Measurements from ENCODE around the gene TUBA4A. TPM values are rescaled to one million over a fixed set of nuclear protein-coding genes. Genes with fewer than 3 reads are reported as not detected.

The TUBA4A gene
- total and polyA plus RNA-seq, 2 experiments from 2014 or later, result 44.3 to 77.7 TPM

DNA sequence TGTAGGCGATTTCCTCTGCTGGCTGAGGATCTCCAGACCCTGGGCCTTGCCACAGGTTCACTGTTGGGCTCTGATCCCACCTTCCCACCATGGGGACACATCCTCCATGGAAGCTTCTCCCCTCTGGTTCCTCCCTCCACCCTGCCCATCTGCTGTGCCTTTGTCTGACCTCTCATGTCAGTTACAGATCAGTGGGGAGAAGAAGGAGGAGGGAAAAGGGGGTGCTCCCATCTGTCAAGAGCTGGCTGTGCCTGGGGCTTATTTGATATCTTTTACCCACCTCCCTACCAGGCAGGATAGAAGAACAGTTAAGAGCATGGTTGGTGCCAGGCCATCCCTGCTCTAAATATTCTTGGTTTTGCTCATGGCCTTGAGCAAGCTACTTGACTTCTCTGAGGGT, 13.2 kb upstream of the TUBA4A start (continued):
- no peak for TF ChIP-seq EZH2 (IDR thresholded peaks at IDR 0.05; ENCODE audit: low read depth, unreplicated experiment)
- no peak for TF ChIP-seq JUNB (IDR thresholded peaks at IDR 0.05; ENCODE audit: unreplicated experiment)
- no peak for TF ChIP-seq STAT1 (IDR thresholded peaks at IDR 0.05; ENCODE audit: unreplicated experiment)
- no peak for TF ChIP-seq POLR2AphosphoS5 (IDR thresholded peaks at IDR 0.05; ENCODE audit: low read depth)

DNA sequence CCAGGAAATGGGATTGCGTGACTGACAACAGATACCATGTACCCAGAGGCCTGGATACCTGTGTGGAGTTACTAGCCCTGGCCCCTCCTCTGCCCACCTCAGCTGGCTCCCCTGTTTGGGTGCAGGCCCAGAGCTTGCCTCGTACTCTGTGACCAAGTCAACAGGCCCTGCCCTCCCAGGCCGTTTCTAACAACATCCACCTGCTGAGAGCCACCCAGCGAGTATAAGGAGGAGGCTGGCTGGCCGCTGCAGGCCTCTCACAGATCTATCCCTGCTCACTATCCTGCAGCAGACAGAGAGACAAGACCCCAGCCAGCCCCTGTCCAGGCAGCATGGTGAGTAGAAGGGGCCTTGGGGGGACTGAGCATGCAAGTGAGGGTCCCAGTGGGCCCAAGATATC, 12.5 kb upstream of the TUBA4A start:
- H3K36me3 ChIP-seq (ENCODE audit: insufficient read depth), result no peaks in the 10 kb centered on the region
- no peaks in the 10 kb centered on the region for H3K4me1 ChIP-seq (ENCODE audit: insufficient read depth)
- H3K36me3 Mint-ChIP-seq (ENCODE audit: low read depth), result no peaks in the 10 kb centered on the region
- no peak for TF ChIP-seq EZH2phosphoT487 (IDR thresholded peaks at IDR 0.05; ENCODE audit: unreplicated experiment)
- no peak for TF ChIP-seq EZH2 (IDR thresholded peaks at IDR 0.05; ENCODE audit: low read depth, unreplicated experiment)
- TF ChIP-seq POLR2AphosphoS5 (IDR thresholded peaks at IDR 0.05; ENCODE audit: low read depth), result no peak
- no peak for TF ChIP-seq ZNF114 (CRISPR knock-in tag; IDR thresholded peaks at IDR 0.05)
- TF ChIP-seq, protein P1, sequence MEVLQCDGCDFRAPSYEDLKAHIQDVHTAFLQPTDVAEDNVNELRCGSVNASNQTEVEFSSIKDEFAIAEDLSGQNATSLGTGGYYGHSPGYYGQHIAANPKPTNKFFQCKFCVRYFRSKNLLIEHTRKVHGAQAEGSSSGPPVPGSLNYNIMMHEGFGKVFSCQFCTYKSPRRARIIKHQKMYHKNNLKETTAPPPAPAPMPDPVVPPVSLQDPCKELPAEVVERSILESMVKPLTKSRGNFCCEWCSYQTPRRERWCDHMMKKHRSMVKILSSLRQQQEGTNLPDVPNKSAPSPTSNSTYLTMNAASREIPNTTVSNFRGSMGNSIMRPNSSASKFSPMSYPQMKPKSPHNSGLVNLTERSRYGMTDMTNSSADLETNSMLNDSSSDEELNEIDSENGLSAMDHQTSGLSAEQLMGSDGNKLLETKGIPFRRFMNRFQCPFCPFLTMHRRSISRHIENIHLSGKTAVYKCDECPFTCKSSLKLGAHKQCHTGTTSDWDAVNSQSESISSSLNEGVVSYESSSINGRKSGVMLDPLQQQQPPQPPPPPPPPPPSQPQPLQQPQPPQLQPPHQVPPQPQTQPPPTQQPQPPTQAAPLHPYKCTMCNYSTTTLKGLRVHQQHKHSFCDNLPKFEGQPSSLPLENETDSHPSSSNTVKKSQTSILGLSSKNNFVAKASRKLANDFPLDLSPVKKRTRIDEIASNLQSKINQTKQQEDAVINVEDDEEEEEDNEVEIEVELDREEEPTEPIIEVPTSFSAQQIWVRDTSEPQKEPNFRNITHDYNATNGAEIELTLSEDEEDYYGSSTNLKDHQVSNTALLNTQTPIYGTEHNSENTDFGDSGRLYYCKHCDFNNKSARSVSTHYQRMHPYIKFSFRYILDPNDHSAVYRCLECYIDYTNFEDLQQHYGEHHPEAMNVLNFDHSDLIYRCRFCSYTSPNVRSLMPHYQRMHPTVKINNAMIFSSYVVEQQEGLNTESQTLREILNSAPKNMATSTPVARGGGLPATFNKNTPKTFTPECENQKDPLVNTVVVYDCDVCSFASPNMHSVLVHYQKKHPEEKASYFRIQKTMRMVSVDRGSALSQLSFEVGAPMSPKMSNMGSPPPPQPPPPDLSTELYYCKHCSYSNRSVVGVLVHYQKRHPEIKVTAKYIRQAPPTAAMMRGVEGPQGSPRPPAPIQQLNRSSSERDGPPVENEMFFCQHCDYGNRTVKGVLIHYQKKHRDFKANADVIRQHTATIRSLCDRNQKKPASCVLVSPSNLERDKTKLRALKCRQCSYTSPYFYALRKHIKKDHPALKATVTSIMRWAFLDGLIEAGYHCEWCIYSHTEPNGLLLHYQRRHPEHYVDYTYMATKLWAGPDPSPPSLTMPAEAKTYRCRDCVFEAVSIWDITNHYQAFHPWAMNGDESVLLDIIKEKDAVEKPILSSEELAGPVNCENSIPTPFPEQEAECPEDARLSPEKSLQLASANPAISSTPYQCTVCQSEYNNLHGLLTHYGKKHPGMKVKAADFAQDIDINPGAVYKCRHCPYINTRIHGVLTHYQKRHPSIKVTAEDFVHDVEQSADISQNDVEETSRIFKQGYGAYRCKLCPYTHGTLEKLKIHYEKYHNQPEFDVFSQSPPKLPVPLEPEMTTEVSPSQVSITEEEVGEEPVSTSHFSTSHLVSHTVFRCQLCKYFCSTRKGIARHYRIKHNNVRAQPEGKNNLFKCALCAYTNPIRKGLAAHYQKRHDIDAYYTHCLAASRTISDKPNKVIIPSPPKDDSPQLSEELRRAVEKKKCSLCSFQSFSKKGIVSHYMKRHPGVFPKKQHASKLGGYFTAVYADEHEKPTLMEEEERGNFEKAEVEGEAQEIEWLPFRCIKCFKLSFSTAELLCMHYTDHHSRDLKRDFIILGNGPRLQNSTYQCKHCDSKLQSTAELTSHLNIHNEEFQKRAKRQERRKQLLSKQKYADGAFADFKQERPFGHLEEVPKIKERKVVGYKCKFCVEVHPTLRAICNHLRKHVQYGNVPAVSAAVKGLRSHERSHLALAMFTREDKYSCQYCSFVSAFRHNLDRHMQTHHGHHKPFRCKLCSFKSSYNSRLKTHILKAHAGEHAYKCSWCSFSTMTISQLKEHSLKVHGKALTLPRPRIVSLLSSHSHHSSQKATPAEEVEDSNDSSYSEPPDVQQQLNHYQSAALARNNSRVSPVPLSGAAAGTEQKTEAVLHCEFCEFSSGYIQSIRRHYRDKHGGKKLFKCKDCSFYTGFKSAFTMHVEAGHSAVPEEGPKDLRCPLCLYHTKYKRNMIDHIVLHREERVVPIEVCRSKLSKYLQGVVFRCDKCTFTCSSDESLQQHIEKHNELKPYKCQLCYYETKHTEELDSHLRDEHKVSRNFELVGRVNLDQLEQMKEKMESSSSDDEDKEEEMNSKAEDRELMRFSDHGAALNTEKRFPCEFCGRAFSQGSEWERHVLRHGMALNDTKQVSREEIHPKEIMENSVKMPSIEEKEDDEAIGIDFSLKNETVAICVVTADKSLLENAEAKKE (CRISPR knock-in tag; IDR thresholded peaks at IDR 0.05), result no peak
- TF ChIP-seq JUNB (IDR thresholded peaks at IDR 0.05; ENCODE audit: unreplicated experiment), result no peak
- TF ChIP-seq, protein P2, sequence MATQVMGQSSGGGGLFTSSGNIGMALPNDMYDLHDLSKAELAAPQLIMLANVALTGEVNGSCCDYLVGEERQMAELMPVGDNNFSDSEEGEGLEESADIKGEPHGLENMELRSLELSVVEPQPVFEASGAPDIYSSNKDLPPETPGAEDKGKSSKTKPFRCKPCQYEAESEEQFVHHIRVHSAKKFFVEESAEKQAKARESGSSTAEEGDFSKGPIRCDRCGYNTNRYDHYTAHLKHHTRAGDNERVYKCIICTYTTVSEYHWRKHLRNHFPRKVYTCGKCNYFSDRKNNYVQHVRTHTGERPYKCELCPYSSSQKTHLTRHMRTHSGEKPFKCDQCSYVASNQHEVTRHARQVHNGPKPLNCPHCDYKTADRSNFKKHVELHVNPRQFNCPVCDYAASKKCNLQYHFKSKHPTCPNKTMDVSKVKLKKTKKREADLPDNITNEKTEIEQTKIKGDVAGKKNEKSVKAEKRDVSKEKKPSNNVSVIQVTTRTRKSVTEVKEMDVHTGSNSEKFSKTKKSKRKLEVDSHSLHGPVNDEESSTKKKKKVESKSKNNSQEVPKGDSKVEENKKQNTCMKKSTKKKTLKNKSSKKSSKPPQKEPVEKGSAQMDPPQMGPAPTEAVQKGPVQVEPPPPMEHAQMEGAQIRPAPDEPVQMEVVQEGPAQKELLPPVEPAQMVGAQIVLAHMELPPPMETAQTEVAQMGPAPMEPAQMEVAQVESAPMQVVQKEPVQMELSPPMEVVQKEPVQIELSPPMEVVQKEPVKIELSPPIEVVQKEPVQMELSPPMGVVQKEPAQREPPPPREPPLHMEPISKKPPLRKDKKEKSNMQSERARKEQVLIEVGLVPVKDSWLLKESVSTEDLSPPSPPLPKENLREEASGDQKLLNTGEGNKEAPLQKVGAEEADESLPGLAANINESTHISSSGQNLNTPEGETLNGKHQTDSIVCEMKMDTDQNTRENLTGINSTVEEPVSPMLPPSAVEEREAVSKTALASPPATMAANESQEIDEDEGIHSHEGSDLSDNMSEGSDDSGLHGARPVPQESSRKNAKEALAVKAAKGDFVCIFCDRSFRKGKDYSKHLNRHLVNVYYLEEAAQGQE (IDR thresholded peaks at IDR 0.05; ENCODE audit: unreplicated experiment), result no peak
- TF ChIP-seq, protein P3, sequence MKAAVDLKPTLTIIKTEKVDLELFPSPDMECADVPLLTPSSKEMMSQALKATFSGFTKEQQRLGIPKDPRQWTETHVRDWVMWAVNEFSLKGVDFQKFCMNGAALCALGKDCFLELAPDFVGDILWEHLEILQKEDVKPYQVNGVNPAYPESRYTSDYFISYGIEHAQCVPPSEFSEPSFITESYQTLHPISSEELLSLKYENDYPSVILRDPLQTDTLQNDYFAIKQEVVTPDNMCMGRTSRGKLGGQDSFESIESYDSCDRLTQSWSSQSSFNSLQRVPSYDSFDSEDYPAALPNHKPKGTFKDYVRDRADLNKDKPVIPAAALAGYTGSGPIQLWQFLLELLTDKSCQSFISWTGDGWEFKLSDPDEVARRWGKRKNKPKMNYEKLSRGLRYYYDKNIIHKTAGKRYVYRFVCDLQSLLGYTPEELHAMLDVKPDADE (IDR thresholded peaks at IDR 0.05), result no peak
- no peak for TF ChIP-seq CREB1 (CRISPR knock-in tag; IDR thresholded peaks at IDR 0.05; ENCODE audit: low read depth)
- TF ChIP-seq NANOG (IDR thresholded peaks at IDR 0.05; ENCODE audit: borderline replicate concordance), result no peak
- no peak for TF ChIP-seq STAT1 (IDR thresholded peaks at IDR 0.05; ENCODE audit: unreplicated experiment)
- TF ChIP-seq, protein P4, sequence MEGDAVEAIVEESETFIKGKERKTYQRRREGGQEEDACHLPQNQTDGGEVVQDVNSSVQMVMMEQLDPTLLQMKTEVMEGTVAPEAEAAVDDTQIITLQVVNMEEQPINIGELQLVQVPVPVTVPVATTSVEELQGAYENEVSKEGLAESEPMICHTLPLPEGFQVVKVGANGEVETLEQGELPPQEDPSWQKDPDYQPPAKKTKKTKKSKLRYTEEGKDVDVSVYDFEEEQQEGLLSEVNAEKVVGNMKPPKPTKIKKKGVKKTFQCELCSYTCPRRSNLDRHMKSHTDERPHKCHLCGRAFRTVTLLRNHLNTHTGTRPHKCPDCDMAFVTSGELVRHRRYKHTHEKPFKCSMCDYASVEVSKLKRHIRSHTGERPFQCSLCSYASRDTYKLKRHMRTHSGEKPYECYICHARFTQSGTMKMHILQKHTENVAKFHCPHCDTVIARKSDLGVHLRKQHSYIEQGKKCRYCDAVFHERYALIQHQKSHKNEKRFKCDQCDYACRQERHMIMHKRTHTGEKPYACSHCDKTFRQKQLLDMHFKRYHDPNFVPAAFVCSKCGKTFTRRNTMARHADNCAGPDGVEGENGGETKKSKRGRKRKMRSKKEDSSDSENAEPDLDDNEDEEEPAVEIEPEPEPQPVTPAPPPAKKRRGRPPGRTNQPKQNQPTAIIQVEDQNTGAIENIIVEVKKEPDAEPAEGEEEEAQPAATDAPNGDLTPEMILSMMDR (conservative IDR thresholded peaks at IDR 0.05; ENCODE audit: low read depth in 2 of 2), result no peak
- no peak for TF ChIP-seq ZNF331 (CRISPR knock-in tag; IDR thresholded peaks at IDR 0.05; ENCODE audit: low read depth)
- no peak overlapping the region for H3K4me2 ChIP-seq
- H3K79me2 ChIP-seq (replicated peaks; ENCODE audit: insufficient read depth), result no peaks in the 10 kb centered on the region
- peaks cover 17% of the 10 kb centered on the region for H3K27me3 Mint-ChIP-seq (ENCODE audit: insufficient read depth, low read depth, poor library complexity)
- no peaks in the 10 kb centered on the region for H3K9me2 ChIP-seq (ENCODE audit: insufficient read depth)
- no peaks in the 10 kb centered on the region for H3K27me3 ChIP-seq (ENCODE audit: insufficient read depth)
- ATAC-seq (peak; percentile 85), DNase-seq (ENCODE audit: low spot score) (no peak)
- H3K27ac ChIP-seq (ENCODE audit: low read depth), result no peak overlapping the region
- H3K27ac Mint-ChIP-seq, result no peak overlapping the region
- no peaks in the 10 kb centered on the region for H3K4me1 Mint-ChIP-seq
- no peaks in the 10 kb centered on the region for H4K20me1 ChIP-seq (replicated peaks; ENCODE audit: insufficient read depth)
- H3K4me3 ChIP-seq, result no peak overlapping the region
- H3K4me3 Mint-ChIP-seq, result no peak overlapping the region
- H3K9me3 Mint-ChIP-seq, result no peaks in the 10 kb centered on the region
- H3F3A ChIP-seq (replicated peaks; ENCODE audit: low read depth), result no peaks in the 10 kb centered on the region
- H2AFZ ChIP-seq, result no peak overlapping the region
